GM12891 (cell line): ENCODE measurements around the gene BANK1.

Source experiments
- POLR2A ChIP-seq: IDR thresholded peaks from 2 replicates; pipeline ENCODE4 v1.6.1; 2011; ENCODE audit warnings: low read depth, low read length, control low read depth
- POLR2AphosphoS5 ChIP-seq: IDR thresholded peaks from 2 replicates; pipeline ENCODE4 v1.6.1; 2011; ENCODE audit warnings: low read depth, low read length, control low read depth
- POU2F2 ChIP-seq: IDR thresholded peaks from 2 replicates; pipeline ENCODE4 v1.6.1; 2011; ENCODE audit warnings: low read depth, mild to moderate bottlenecking, control low read depth, low read length, moderate library complexity
- SPI1 ChIP-seq: IDR thresholded peaks from 2 replicates; pipeline ENCODE4 v1.6.1; 2011; ENCODE audit warnings: low read depth, low read length, control low read depth
- TAF1 ChIP-seq: IDR thresholded peaks from 2 replicates; pipeline ENCODE4 v1.6.1; 2011; ENCODE audit warnings: low read depth, low read length, control low read depth

DNA sequence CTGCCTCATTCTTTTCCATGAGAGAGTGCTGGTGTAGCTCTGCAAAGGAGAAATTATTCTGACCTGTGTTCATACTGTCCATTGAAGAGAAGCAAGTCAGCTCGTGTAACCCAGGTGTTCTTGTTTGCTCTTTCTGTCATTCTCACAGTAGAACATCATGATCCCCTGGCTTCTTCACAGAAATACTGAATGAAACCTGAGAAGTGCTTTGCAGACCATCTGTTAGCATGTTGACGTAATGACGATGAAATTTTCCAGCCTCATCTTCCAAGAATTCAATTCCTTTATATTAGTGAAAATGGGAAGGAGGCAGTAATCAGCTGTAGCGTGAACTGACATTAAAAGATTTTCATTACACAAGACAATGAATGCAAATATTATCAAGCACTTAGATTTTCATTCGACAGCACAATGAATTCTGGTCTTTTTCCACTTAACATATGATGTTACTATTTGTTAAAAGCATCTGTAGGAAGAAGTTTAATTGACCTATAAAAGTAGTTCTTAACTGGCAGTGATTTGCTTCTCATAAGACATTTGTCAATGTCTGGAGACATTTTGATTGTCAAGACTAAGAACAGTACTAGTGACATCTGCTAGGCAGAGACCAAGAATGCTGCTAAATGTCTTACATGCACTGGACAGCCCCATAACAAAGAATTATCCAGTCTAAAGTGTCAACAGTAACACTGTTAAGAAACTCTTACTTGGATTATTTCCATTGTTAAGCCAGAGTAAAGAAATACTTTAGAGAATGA lies 246.3 kb downstream of the BANK1 start:
- TF ChIP-seq POLR2A (no peak), SPI1 (no peak), POLR2AphosphoS5 (no peak), TAF1 (no peak), POU2F2 (no peak)
